GM21360 (cell line): ENCODE results near the gene TAOK1.
"Not testable (repeated sequence)": the region's sequence is repeated elsewhere in the genome, so short reads cannot be mapped to it uniquely, and the experiment has no call there.

ENCODE experiments used
- ATAC-seq: cut with Tn5 transposase; IDR thresholded peaks from one replicate; pipeline ENCODE4 v1.9.1; 2021; ENCODE audit warnings: mild to moderate bottlenecking, moderate library complexity; ENCODE audit not compliant: unreplicated experiment

TAOK1 gene

GRCh38 chr17:29526322-29526721 lies 136.2 kb downstream of the TAOK1 start:
- no peak for ATAC-seq

GRCh38 chr17:29533976-29534375 lies 143.8 kb downstream of the TAOK1 start:
- ATAC-seq: no peak

- ATAC-seq: no peak
Measured at GRCh38 chr17:29544066-29544465, 153.9 kb downstream of the TAOK1 start.

GRCh38 chr17:29546085-29546484 lies 155.9 kb downstream of the TAOK1 start:
- no peak for ATAC-seq

- ATAC-seq: no peak
Measured at GRCh38 chr17:29546830-29547229, 156.7 kb downstream of the TAOK1 start.

GRCh38 chr17:29549177-29549923 lies 159.2 kb downstream of the TAOK1 start:
- ATAC-seq: no peak

- no peak for ATAC-seq
Measured at GRCh38 chr17:29555840-29556239, 165.7 kb downstream of the TAOK1 start.

- no peak for ATAC-seq
Measured at GRCh38 chr17:29557085-29557738, 167.0 kb downstream of the TAOK1 start.

- ATAC-seq: no peak
Measured at GRCh38 chr17:29557739-29558116, 167.6 kb downstream of the TAOK1 start.

- ATAC-seq: not testable (repeated sequence)
Measured at GRCh38 chr17:29558139-29558538, 168.0 kb downstream of the TAOK1 start.

GRCh38 chr17:29559640-29560039 lies 169.5 kb downstream of the TAOK1 start:
- ATAC-seq: no peak

GRCh38 chr17:29560316-29560715 lies 170.2 kb downstream of the TAOK1 start:
- no peak for ATAC-seq

GRCh38 chr17:29561554-29562517 lies 171.7 kb downstream of the TAOK1 start:
- ATAC-seq: no peak

GRCh38 chr17:29562615-29563014 lies 172.5 kb downstream of the TAOK1 start:
- no peak for ATAC-seq

GRCh38 chr17:29563816-29564215 lies 173.7 kb downstream of the TAOK1 start:
- no peak for ATAC-seq

- no peak for ATAC-seq
Measured at GRCh38 chr17:29565643-29566472, 175.7 kb downstream of the TAOK1 start.

- ATAC-seq: peak; percentile 28
Measured at GRCh38 chr17:29566473-29567303, 176.5 kb downstream of the TAOK1 start, which contains the start of gene ABHD15. Gene ABHD15, minus strand, starts transcription at chr17:29567037. Its CDS starts 71 bp downstream, at chr17:29566966.

- no peak for ATAC-seq
Measured at GRCh38 chr17:29567304-29567553, 177.1 kb downstream of the TAOK1 start.

- peak; percentile 32 for ATAC-seq
Measured at GRCh38 chr17:29567554-29568330, 177.6 kb downstream of the TAOK1 start.
